Loucy (cell line): ENCODE data around the gene RPRD2.

Experiments
- H2AFZ ChIP-seq: fragments of 200-600 bp; sonication (generic); 2 replicates; pipeline ENCODE4 v1.6.0; 2016; ENCODE audit warnings: antibody characterized with exemption, mild to moderate bottlenecking, low read length, moderate library complexity
- H3F3A ChIP-seq: fragments of 200-600 bp; 2 replicates; pipeline ENCODE4 v1.6.0; 2016; ENCODE audit warnings: antibody characterized with exemption, low read depth, mild to moderate bottlenecking
- H3K27me3 ChIP-seq: fragments of 200-600 bp; sonication (generic); 2 replicates; pipeline ENCODE4 v1.6.1; 2014; ENCODE audit warnings: low read length, mild to moderate bottlenecking; ENCODE audit not compliant: insufficient read depth, poor library complexity, severe bottlenecking
- H3K36me3 ChIP-seq: fragments of 200-600 bp; sonication (generic); 2 replicates; pipeline ENCODE4 v1.6.1; 2016; ENCODE audit warnings: low read length; ENCODE audit not compliant: insufficient read depth
- H3K4me1 ChIP-seq: fragments of 200-600 bp; sonication (generic); 2 replicates; pipeline ENCODE4 v1.5.1; 2014; ENCODE audit warnings: low read length, mild to moderate bottlenecking; ENCODE audit not compliant: insufficient read depth, poor library complexity, severe bottlenecking
- H3K4me2 ChIP-seq: fragments of 200-600 bp; sonication (generic); 2 replicates; pipeline ENCODE4 v1.6.0; 2014; ENCODE audit warnings: antibody characterized with exemption, low read length, low read depth, mild to moderate bottlenecking; ENCODE audit not compliant: poor library complexity, severe bottlenecking
- H3K4me3 ChIP-seq: fragments of 200-600 bp; sonication (generic); 2 replicates; pipeline ENCODE4 v1.5.1; 2014; ENCODE audit warnings: low read length, mild to moderate bottlenecking, mixed read lengths; ENCODE audit not compliant: poor library complexity, severe bottlenecking
- H3K79me2 ChIP-seq: fragments of 200-600 bp; sonication (generic); 2 replicates; pipeline ENCODE4 v1.6.1; 2014; ENCODE audit warnings: low read length; ENCODE audit not compliant: insufficient read depth
- H3K9ac ChIP-seq: fragments of 200-600 bp; sonication (generic); 2 replicates; pipeline ENCODE4 v1.6.0; 2014; ENCODE audit warnings: mild to moderate bottlenecking, low read depth, low read length, moderate library complexity; ENCODE audit not compliant: poor library complexity, severe bottlenecking
- H3K9me2 ChIP-seq: fragments of 200-600 bp; sonication (generic); replicated peaks from 2 replicates; pipeline ENCODE4 v1.6.1; 2016; ENCODE audit warnings: low read depth, low read length, mixed read lengths
- H3K9me3 ChIP-seq: fragments of 200-600 bp; sonication (generic); 2 replicates; pipeline ENCODE4 v1.6.1; 2014; ENCODE audit warnings: mild to moderate bottlenecking, antibody characterized with exemption, low read length, low read depth; ENCODE audit not compliant: insufficient read depth
- H4K20me1 ChIP-seq: fragments of 200-600 bp; sonication (generic); 2 replicates; pipeline ENCODE4 v1.6.0; 2014; ENCODE audit warnings: antibody characterized with exemption, low read length, mild to moderate bottlenecking; ENCODE audit not compliant: insufficient read depth, poor library complexity, severe bottlenecking
- EZH2phosphoT487 ChIP-seq: fragments of 200-600 bp; IDR thresholded peaks from 2 replicates; pipeline ENCODE4 v1.6.1; 2018; ENCODE audit warnings: antibody characterized with exemption, mild to moderate bottlenecking, moderate library complexity, borderline replicate concordance
- TF ChIP-seq, protein P1 (sequence below): fragments of 200-600 bp; sonication (generic); conservative IDR thresholded peaks from 2 replicates; pipeline ENCODE4 v1.5.1; 2014; ENCODE audit warnings: mild to moderate bottlenecking, antibody characterized with exemption, low read length

RPRD2 gene

DNA sequence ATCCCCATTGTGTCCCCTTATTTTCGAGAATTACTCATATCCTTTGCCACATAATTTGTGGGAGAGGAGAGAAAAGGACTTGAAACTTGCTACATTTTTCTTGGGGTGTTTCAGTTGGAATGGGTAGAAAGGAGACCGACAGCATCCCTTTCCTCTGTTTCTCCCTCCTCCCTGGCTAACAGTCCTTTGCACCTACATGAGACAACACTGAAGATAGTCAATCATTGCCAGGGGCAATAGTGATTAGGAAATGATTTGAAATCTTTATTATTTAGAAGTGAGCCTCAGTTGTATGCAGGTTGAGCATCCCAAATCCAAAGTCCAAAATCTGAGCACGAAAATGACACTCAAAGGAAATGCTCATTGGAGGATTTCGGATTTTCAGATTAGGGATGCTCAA, 115.4 kb downstream of the RPRD2 start:
- no peaks in the 10 kb centered on the region for H3K9me3 ChIP-seq
- H3K79me2 ChIP-seq: no peaks in the 10 kb centered on the region
- H3K4me2 ChIP-seq: no peak overlapping the region
- H3K9me2 ChIP-seq: no peaks in the 10 kb centered on the region
- no peak for TF ChIP-seq EZH2phosphoT487
- TF ChIP-seq, protein P1, sequence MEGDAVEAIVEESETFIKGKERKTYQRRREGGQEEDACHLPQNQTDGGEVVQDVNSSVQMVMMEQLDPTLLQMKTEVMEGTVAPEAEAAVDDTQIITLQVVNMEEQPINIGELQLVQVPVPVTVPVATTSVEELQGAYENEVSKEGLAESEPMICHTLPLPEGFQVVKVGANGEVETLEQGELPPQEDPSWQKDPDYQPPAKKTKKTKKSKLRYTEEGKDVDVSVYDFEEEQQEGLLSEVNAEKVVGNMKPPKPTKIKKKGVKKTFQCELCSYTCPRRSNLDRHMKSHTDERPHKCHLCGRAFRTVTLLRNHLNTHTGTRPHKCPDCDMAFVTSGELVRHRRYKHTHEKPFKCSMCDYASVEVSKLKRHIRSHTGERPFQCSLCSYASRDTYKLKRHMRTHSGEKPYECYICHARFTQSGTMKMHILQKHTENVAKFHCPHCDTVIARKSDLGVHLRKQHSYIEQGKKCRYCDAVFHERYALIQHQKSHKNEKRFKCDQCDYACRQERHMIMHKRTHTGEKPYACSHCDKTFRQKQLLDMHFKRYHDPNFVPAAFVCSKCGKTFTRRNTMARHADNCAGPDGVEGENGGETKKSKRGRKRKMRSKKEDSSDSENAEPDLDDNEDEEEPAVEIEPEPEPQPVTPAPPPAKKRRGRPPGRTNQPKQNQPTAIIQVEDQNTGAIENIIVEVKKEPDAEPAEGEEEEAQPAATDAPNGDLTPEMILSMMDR: no peak
- H3K4me1 ChIP-seq: no peaks in the 10 kb centered on the region
- peaks cover under 1% of the 10 kb centered on the region; the same call in 1 of the 2 replicates for H3K36me3 ChIP-seq
- no peaks in the 10 kb centered on the region for H4K20me1 ChIP-seq
- H3F3A ChIP-seq: no peaks in the 10 kb centered on the region; the same call in 1 of the 2 replicates
- no peak overlapping the region for H3K4me3 ChIP-seq
- H2AFZ ChIP-seq: no peak overlapping the region
- H3K9ac ChIP-seq: no peak overlapping the region
- H3K27me3 ChIP-seq: no peaks in the 10 kb centered on the region

DNA sequence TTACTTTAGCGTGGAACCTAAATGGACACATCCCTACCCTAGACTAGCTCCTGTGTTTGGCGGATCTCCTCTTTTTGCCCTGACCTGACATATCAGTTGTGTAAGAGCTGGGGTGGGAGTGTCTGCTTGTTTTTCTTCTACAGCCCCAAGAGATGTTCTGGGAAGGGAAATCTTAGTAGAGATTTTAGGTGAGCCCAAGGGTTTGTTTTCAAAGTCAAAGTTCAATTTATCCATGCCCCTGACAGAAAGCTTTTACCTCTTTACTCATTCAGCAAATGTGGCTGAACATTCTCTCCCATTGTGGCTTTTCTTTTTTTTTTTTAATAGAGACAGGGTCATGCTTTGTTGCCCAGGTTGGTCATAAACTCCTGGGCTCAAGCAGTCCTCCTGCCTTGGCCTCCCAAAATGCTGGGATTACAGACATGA, 116.0 kb downstream of the RPRD2 start:
- Histone ChIP-seq H3K4me1 (no peaks in the 10 kb centered on the region), H3F3A (no peaks in the 10 kb centered on the region; the same call in 1 of the 2 replicates), H3K9ac (no peak overlapping the region), H3K4me2 (no peak overlapping the region), H3K79me2 (no peaks in the 10 kb centered on the region), H2AFZ (no peak overlapping the region), H3K36me3 (no peaks in the 10 kb centered on the region), H4K20me1 (no peaks in the 10 kb centered on the region), H3K9me2 (no peaks in the 10 kb centered on the region), H3K9me3 (no peaks in the 10 kb centered on the region), H3K4me3 (no peak overlapping the region), H3K27me3 (no peaks in the 10 kb centered on the region)
- TF ChIP-seq, protein P1: no peak
- TF ChIP-seq EZH2phosphoT487: no peak

DNA sequence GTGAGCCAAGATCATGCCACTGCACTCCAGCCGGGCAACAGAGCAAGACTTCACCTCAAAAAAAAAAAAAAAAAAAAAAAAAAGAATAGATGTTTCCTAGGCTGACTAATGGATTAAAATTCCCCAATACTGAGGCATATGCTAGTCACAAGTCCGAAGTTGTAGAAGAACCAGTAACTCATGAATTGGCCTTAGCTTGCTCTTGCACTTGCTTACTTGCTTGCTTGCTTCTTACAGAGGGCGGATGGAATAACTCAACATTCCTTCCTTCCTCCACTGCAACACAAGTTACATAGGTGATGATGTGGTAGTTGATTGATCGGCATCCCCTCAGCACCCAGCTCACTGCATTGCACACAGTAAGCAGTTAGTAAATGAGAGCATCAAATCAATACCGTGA, 120.5 kb downstream of the RPRD2 start:
- TF ChIP-seq EZH2phosphoT487: no peak
- TF ChIP-seq, protein P1: no peak
- Histone ChIP-seq H3K9me3 (no peaks in the 10 kb centered on the region), H2AFZ (0 out of 2 replicates have a peak overlapping the region, but pooled peaks have one; percentile 26), H3K9ac (no peak overlapping the region), H3K4me2 (no peak overlapping the region), H4K20me1 (no peaks in the 10 kb centered on the region), H3K27me3 (no peaks in the 10 kb centered on the region), H3K4me3 (no peak overlapping the region), H3K79me2 (peaks cover 18% of the 10 kb centered on the region), H3K9me2 (no peaks in the 10 kb centered on the region), H3F3A (no peaks in the 10 kb centered on the region), H3K4me1 (peaks cover 10% of the 10 kb centered on the region), H3K36me3 (no peaks in the 10 kb centered on the region)
